HG03175 (cell line): Measurements from ENCODE around the gene ABCF2.

Experiments
- ATAC-seq: cut with Tn5 transposase; IDR thresholded peaks from one replicate; pipeline ENCODE4 v1.9.1; 2021; ENCODE audit warnings: mild to moderate bottlenecking, moderate library complexity; ENCODE audit not compliant: unreplicated experiment

ABCF2 gene

DNA sequence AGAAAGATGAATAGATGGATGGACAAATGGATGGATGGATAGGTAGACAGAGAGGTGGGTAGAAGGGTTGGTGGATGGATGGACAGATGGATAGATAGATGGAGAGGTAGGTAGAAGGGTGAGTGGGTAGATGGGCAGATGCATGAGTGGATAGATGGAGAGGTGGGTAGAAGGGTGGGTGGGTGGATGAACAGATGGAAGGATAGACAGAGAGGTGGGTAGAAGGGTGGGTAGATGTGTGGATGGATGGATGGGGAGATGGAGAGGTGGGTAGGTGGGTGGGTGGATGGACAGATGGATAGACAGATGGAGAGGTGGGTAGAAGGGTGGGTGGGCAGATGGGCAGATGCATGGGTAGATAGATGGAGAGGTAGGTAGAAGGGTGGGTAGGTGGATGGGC lies 29.1 kb downstream of the ABCF2 start:
- ATAC-seq: no peak

DNA sequence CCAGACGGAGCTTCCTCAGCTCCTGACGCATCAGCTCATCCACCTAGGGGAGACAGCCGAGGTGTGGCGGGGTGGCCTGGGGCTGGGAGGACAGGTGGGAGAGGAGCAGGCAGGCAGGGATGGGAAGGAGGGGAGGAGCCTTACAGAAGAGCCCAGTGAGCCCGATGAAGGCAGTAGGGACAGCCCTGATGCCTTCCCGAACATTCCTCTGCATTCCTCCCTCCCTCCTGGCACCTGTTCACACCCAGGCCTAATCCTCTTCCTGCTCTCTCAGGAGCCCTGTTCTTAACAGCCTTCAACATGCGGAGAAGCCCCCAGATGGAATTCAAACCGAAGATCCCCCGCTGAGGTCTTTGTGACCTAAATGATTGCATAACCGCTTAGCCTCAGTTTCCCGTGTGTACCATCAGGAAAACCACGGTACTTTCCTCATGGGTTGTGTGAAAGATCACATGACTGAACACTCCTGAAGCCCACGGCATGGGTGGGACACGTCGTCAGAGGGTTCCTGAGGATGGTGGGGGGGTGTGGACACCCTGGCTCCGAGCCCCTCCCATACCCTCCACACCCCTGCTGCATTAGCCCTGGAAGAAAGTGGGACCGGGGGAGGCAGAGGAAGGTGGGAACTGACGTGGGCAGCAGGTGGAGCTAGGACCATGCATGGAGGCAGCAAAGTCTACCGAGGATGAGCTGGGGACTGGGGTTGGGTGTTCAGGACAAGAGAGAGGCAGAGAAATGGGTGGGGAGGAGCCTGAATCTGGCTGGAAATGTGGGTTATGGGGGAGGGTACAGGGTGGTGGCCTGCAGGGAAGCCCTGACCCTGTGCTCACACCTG lies 31.2 kb downstream of the ABCF2 start:
- ATAC-seq: no peak

DNA sequence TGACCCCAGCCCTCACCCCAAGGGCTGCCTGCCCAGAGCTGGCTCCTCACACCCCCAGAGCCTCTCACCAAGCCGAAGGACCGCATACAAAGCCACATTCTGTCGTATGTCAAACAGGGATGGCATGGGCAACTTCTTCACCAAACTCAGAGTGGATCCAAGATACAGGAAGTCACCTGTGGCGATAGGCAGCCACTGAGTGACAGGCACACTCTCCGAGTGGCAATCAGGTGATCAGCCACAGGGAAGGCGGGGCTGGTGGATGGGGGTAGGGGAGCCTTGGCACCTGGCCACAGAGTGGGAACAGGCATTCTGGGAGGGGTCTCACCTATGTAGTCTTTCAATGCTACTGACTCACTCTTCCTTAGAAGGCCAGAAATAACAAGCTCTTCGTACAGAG lies 32.8 kb downstream of the ABCF2 start:
- ATAC-seq: no peak

DNA sequence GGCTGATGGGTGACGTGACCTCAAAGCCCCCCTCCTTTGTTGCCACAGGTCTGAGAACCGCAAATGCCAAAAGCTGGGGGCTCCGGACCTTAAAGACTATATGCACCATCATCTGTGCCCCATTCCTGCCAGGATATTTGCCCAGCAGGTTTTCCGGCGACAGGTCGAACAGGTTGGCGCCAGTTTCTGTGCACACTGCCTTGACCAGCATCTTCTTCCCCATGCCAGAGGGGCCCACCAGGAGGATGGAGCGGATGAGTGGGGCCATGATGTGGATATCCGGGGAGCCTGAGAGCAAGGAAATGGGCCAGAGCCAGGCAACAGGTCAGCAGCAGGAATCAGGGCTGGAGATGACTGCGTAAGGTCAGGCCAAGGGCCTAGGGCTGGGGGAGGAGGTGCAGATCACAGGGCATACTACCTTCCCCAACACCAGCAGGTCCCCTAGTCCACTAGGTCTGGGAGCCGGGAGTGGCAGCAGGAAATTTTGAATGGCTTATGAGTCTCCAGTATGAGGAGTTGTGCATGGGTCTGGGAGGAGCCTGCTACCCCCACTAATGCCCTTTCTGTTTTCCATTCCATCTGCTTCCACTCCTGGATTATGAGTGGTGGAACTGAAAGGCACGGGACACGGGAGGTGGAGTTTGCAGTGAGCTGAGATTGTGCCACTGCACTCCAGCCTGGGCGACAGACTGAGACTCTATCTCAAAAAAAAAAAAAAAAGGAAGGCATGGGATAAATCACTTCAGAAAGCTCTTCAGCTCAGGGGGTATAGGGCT lies 33.6 kb downstream of the ABCF2 start:
- ATAC-seq: no peak

- no peak for ATAC-seq
Measured at GRCh38 chr7:151192002-151192539, 34.9 kb downstream of the ABCF2 start.

- ATAC-seq: no peak
Measured at GRCh38 chr7:151191544-151191943, 35.5 kb downstream of the ABCF2 start.

- ATAC-seq: no peak
Measured at GRCh38 chr7:151189038-151189437, 38.0 kb downstream of the ABCF2 start.

DNA sequence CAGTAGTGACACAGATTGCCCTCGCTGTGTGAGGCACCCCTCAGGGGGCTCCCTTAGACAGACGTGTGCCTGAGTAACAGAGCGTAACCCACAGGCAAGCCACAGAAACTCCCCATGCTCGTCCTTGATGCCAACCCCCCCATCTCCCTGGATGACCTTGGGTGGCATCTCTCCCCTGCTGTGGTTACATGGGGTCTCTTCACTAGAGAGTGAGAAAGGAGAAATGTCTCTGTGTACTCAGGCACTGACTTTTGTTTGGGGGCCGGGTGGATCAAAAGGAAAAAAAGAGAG lies 38.8 kb downstream of the ABCF2 start:
- no peak for ATAC-seq

DNA sequence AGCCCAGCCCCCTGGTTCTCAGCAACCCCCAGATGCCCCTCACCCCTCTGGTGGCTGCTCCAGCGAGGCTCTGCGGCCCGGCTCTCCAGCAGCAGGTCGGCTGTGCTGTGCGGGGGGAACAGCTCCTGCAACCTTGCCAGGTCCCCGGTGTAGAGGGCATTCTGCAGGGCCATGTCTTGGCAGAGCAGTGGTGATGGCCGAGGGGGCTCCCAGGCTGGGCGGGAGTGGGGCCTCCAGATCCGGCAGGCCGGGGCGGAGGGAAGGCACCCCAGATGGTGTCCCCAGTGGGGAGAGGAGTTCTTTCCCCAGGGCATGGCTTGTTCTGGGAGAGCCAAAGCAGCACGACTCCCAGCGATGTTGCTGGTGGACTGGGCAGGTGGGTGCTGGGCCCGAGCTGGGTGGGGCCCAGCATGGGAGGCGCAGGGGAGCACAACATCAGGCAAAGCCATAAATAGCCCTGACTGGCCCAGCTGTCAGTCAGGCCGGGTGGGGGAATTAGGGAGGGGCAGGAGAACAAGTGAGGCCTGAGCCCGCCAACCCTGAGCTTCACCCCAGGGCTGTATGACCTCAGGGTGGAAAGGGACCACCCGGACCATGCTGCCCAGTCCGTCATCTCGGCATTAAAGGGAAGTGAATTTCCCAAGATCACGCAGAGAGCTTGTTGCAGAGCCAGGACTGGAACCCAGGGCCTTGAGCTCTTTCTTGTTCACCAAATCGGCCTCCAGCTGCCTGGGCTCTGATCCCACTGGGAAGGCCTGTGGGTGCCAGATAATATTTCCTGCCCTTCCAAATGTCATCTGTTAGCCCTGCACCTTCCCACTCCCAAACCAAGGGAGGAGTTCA lies 39.4 kb downstream of the ABCF2 start:
- no peak for ATAC-seq

GRCh38 chr7:151186640-151187408 lies 40.2 kb downstream of the ABCF2 start, which contains the start of gene ASB10:
Gene ASB10, minus strand, starts transcription at chr7:151187250. Its CDS starts 120 bp downstream, at chr7:151187130.
- no peak for ATAC-seq

- ATAC-seq: no peak
Measured at GRCh38 chr7:151185762-151186639, 41.0 kb downstream of the ABCF2 start.

DNA sequence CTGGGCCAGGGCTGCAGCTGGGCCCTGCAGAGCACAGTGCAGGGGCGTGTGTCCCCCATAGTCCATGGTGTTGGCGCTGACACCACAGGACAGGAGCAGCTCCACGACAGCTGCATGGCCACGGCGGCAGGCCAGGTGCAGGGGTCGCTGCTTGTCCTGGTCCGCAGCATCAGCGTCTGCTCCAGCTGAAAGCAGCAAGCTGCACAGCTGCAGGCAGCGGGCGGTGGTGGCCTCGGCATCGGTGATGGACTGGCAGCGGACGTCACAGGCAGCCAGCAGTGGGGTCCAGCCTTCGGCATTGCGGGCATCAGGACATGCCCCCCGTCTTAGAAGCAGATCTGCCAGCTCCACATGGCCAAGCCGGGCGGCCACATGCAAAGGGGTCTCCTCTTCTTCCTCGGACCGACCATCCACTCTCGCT lies 46.0 kb downstream of the ABCF2 start:
- ATAC-seq: no peak

GRCh38 chr7:151179946-151180345 lies 47.1 kb downstream of the ABCF2 start:
- no peak for ATAC-seq

DNA sequence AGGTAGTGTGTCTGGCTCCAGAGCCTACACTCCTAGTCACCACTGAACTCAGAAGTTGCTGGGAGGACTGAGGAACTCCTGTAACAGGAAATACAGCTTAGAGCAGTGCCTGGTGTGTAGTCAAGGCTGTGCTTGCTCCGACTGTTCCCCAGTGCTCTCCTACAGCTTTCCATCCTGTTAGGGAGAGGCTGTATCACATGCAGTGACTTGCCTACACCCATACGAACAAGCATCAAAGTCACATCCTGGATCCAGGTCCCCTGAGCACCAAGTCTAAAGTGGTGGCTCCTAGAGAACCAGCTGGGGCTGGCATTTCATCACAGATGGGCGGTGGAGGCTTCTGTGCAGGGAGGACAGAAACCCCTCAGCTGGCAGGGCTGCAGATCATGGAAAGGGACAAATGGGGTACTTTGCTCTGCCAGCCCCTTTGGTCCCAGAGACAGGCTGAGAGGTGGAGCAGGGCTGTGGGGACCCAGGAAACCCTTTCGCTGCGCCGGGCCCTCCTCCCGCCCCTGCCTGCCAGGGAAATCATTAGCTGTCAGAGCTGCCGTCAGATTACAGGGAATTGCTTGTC lies 47.6 kb downstream of the ABCF2 start:
- ATAC-seq: no peak

- no peak for ATAC-seq
Measured at GRCh38 chr7:151178831-151179230, 48.2 kb downstream of the ABCF2 start.

DNA sequence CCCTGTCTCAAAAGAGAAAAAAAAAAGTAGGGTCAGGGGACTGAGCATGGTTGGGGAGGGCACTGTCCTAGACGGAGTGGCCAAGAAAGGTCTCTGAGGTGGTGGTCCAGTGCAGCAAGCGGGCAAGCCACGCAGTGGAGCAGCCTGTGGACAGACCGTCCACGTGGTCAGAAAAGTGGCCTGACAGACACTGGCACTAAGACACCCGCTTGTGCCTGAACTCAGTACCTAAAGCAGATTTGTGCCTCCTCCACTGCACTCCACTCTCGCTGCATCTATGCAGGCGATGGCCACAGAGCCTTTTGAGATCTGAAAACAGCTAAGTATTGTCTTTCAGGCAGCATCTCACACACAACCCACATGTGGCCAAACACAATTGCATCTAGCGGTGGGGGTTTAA lies 48.8 kb downstream of the ABCF2 start:
- no peak for ATAC-seq

DNA sequence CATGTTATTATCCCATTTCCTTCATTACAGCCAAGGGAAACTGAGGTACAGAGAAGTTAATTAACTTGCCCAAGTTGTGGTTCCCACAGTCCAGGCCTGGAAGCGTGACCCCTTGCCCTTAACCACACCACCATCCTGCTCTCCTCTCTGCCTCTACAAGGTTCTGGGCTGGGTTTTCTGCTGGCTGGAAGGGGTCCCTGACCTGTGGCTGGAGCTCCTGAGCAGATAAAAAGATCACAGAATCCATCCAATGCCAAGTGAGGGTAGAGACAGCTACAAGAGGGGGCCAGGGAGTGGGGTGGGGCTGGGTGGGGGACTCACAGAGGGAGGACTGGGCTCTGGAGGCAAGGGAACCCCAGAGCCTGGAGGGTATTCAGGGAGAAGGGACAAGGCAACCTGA lies 49.7 kb downstream of the ABCF2 start:
- ATAC-seq: no peak

DNA sequence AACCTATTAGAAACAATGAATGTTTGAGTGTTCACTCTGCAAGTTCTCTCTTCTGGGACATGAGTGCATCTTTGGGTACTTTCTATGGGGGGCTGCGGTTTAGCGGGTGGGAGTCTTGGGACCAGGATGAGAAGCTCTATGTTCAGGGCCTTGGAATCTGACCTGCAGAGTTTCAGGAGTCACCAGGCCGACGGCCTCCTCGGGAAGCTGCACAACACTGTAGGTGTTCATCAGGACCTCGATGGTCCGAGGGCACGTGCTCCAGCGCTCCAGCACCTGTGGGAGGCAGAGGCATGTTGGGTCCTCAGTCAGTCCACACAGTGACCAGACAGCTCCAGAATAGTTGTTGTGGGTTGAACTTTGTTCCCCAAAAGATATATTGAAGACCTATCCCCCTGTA lies 50.6 kb downstream of the ABCF2 start:
- no peak for ATAC-seq

DNA sequence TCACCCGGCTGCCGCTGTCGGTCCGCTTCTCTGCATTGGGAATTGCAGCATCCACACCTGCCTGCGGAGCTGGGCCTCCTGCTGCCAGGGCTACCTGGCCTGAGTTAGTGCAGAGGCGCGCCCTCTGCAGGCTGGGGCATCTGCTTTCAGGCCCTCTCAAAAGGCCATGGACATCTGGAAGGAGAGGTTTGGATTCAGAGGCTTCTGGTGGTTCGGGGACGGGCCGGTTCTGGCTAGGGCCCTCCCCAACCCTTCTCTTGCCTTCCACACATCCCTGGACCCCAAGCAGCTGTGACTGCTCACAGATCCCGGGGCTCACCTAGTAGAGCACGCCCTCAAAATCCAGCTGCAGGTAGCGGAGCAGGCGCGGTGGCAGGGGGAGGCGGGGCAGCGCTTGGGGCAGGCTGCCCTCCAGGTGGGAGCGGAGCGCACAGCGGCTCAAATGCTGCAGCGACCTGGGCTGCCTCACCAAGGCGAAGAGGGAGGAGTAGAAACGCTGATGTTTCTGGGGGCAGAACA lies 51.2 kb downstream of the ABCF2 start:
- ATAC-seq: no peak
